ENCODE data around the gene GALNT7. TPM values are rescaled to one million over a fixed set of nuclear protein-coding genes. Genes with fewer than 3 reads are reported as not detected.

GALNT7 gene
- total RNA-seq, 1 experiment from 2014 or later: 16.8 TPM

- no TSS peak for BruUV-seq (replicated peaks)
- no peaks in the 10 kb centered on the region for H3K27me3 ChIP-seq (replicated peaks; ENCODE audit: control insufficient read depth, insufficient read depth, low read length)
- no peaks in the 10 kb centered on the region for H3K36me3 ChIP-seq (ENCODE audit: control insufficient read depth, insufficient read depth, low read length)
- H3K36me3 Mint-ChIP-seq (ENCODE audit: insufficient read depth, unreplicated experiment): no peaks in the 10 kb centered on the region
- no peak for DNase-seq
- H3K9me3 ChIP-seq: no peaks in the 10 kb centered on the region
- no peak overlapping the region for H3K4me3 Mint-ChIP-seq (ENCODE audit: unreplicated experiment)
- peaks cover 16% of the 10 kb centered on the region for H3K9me3 Mint-ChIP-seq (ENCODE audit: unreplicated experiment)
- H3K4me1 ChIP-seq: no peaks in the 10 kb centered on the region
- CTCF ChIA-PET: no interaction called here
- no peak overlapping the region for H3K27ac Mint-ChIP-seq (ENCODE audit: unreplicated experiment)
- POLR2A ChIA-PET: no interaction called here
- H3K4me1 Mint-ChIP-seq (ENCODE audit: low read depth, unreplicated experiment): peaks cover 16% of the 10 kb centered on the region
- no peaks in the 10 kb centered on the region for H3K27me3 Mint-ChIP-seq (ENCODE audit: insufficient read depth, unreplicated experiment)
- no peak for TF ChIP-seq CTCF (IDR thresholded peaks at IDR 0.05; ENCODE audit: insufficient read depth in 1 of 2, low read depth in 1 of 2, low read length in 1 of 2, severe bottlenecking in 1 of 2, unreplicated experiment in 1 of 2)
- no peak overlapping the region for H3K4me3 ChIP-seq (ENCODE audit: low read depth, low read length)
- intact Hi-C loops (cut with micrococcal nuclease; ENCODE audit: unreplicated experiment): loop anchor here (10.0 kb wide), 1 partner anchor 1545 kb away; no protein-coding TSS in a partner anchor
These were observed 31.7 kb downstream of the GALNT7 start for GRCh38 chr4:173200103-173200884.

- intact Hi-C loops (cut with micrococcal nuclease; ENCODE audit: unreplicated experiment): loop anchor here (10.0 kb wide), 1 partner anchor 1542 kb away; no protein-coding TSS in a partner anchor
- BruUV-seq (replicated peaks): no TSS peak
- no peak overlapping the region for H3K4me3 Mint-ChIP-seq (ENCODE audit: unreplicated experiment)
- DNase-seq: no peak
- no peaks in the 10 kb centered on the region for H3K36me3 Mint-ChIP-seq (ENCODE audit: insufficient read depth, unreplicated experiment)
- H3K27me3 Mint-ChIP-seq (ENCODE audit: insufficient read depth, unreplicated experiment): no peaks in the 10 kb centered on the region
- H3K4me1 Mint-ChIP-seq (ENCODE audit: low read depth, unreplicated experiment): peaks cover 10% of the 10 kb centered on the region
- TF ChIP-seq CTCF (IDR thresholded peaks at IDR 0.05; ENCODE audit: insufficient read depth in 1 of 2, low read depth in 1 of 2, low read length in 1 of 2, severe bottlenecking in 1 of 2, unreplicated experiment in 1 of 2): no peak
- Histone ChIP-seq H3K27me3 (replicated peaks; ENCODE audit: control insufficient read depth, insufficient read depth, low read length) (no peaks in the 10 kb centered on the region), H3K4me3 (ENCODE audit: low read depth, low read length) (no peak overlapping the region), H3K9me3 (no peaks in the 10 kb centered on the region), H3K36me3 (ENCODE audit: control insufficient read depth, insufficient read depth, low read length) (no peaks in the 10 kb centered on the region), H3K4me1 (no peaks in the 10 kb centered on the region)
- peaks cover 16% of the 10 kb centered on the region for H3K9me3 Mint-ChIP-seq (ENCODE audit: unreplicated experiment)
- no peak overlapping the region for H3K27ac Mint-ChIP-seq (ENCODE audit: unreplicated experiment)
- ChIA-PET CTCF (no interaction called here), POLR2A (no interaction called here)
These were observed 33.8 kb downstream of the GALNT7 start for GRCh38 chr4:173202395-173202794.

DNA sequence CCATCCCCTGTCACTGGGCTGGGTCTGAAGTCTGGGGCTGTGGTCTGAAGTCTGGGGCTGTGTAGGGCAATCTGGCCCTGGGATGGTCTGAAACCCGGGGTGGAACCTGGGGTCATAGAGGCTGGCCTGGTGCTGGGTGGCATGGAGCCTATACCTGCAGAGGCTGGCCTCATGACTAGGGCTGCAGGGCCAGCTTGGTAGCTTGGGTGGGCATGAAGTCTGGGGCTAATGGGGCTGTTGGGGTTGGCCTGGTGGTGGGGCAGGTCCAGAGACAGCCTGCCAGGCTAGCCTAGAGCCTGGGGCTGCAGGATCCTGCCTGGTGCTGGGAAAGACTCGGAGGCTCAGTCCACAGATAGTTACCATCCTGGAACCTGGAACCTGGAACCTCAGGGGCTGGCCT lies 37.0 kb downstream of the GALNT7 start:
- intact Hi-C loops (cut with micrococcal nuclease; ENCODE audit: unreplicated experiment): loop anchor here (10.0 kb wide), 1 partner anchor 1539 kb away; no protein-coding TSS in a partner anchor
- Histone ChIP-seq H3K27me3 (replicated peaks; ENCODE audit: control insufficient read depth, insufficient read depth, low read length) (no peaks in the 10 kb centered on the region), H3K36me3 (ENCODE audit: control insufficient read depth, insufficient read depth, low read length) (no peaks in the 10 kb centered on the region), H3K4me3 (ENCODE audit: low read depth, low read length) (no peak overlapping the region), H3K9me3 (no peaks in the 10 kb centered on the region), H3K4me1 (no peaks in the 10 kb centered on the region; the same call in 1 of the 2 replicates)
- H3K9me3 Mint-ChIP-seq (ENCODE audit: unreplicated experiment): peaks cover 16% of the 10 kb centered on the region
- peaks cover 5% of the 10 kb centered on the region for H3K36me3 Mint-ChIP-seq (ENCODE audit: insufficient read depth, unreplicated experiment)
- no TSS peak for BruUV-seq (replicated peaks)
- ChIA-PET POLR2A (no interaction called here), CTCF (no interaction called here)
- no peak overlapping the region for H3K27ac Mint-ChIP-seq (ENCODE audit: unreplicated experiment)
- peaks cover 9% of the 10 kb centered on the region for H3K4me1 Mint-ChIP-seq (ENCODE audit: low read depth, unreplicated experiment)
- TF ChIP-seq CTCF (IDR thresholded peaks at IDR 0.05; ENCODE audit: insufficient read depth in 1 of 2, low read depth in 1 of 2, low read length in 1 of 2, severe bottlenecking in 1 of 2, unreplicated experiment in 1 of 2): no peak
- no peaks in the 10 kb centered on the region for H3K27me3 Mint-ChIP-seq (ENCODE audit: insufficient read depth, unreplicated experiment)
- no peak for DNase-seq
- no peak overlapping the region for H3K4me3 Mint-ChIP-seq (ENCODE audit: unreplicated experiment)

Measured in Caco-2 (cell line).